ENCODE results near the gene ARID1B. TPM values are rescaled to one million over a fixed set of nuclear protein-coding genes. Genes with fewer than 3 reads are reported as not detected.

The ARID1B gene
- total and polyA plus RNA-seq, 9 of the 15 experiments (the other 6 are each of a cell fraction or from before 2014, with no cell fraction given) = 12.5 to 50.5 (median 25.8) TPM

DNA sequence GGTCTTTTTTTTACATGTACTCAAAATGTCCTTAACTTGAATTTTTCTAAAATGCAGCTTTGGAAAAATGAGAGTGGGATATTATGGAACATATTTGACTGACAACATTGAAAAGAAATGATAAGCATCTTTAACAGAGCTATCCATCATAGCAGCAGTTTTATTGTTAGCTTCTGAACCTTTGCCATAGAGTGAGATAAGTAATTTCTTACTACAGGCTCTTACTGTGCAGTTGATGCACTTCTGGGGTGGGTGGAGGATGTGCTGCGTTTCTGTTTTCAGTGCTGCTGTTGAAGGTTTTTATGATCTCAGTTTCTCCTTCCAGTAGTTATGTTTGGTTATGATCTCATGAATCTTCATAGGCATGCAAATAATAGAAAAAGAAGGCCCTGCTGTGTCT, 279.1 kb downstream of the ARID1B start (continued):
- TF ChIP-seq, protein P1, sequence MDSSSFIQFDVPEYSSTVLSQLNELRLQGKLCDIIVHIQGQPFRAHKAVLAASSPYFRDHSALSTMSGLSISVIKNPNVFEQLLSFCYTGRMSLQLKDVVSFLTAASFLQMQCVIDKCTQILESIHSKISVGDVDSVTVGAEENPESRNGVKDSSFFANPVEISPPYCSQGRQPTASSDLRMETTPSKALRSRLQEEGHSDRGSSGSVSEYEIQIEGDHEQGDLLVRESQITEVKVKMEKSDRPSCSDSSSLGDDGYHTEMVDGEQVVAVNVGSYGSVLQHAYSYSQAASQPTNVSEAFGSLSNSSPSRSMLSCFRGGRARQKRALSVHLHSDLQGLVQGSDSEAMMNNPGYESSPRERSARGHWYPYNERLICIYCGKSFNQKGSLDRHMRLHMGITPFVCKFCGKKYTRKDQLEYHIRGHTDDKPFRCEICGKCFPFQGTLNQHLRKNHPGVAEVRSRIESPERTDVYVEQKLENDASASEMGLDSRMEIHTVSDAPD (CRISPR knock-in tag; IDR thresholded peaks at IDR 0.05) = no peak
- TF ChIP-seq MEIS2 (IDR thresholded peaks at IDR 0.05; ENCODE audit: partially characterized antibody) = peak; percentile 81

DNA sequence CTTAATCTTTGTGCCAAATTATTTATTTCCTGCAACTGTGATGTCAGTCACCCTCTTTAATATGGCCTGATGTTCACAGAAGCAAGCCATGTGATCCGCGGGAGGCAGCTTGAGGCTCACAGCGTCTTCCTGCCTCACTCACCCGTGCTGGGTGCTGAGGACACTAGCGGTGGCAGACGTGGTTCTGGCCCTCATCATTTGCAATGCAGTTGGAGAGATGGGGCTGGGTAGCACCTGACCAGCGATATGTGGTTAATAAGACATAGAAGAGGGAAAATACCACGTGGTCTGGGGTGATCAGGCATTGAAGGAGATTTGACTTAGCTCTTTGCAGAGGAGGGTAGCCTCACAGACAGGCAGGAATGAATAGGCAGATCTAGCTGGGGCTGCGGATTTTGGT, 281.4 kb downstream of the ARID1B start:
- H3K27me3 ChIP-seq (ENCODE audit: control insufficient read depth in 2 of 2, insufficient read depth in 2 of 2, low read length in 2 of 2) = no peaks in the 10 kb centered on the region
- FAIRE-seq (no peak), DNase-seq (ENCODE audit: extremely low read depth in 1 of 4, low spot score in 3 of 4) (no peak), ATAC-seq (no peak)
- no peak overlapping the region for H3K27ac ChIP-seq (ENCODE audit: extremely low read depth, low read depth, low read length)
- peaks cover 0 to 11% of the 10 kb centered on the region in 2 experiments; a peak in 3 of 5 replicates for H3K4me1 ChIP-seq (replicated peaks in 1 of 2; ENCODE audit: control insufficient read depth in 2 of 2, insufficient read depth in 2 of 2, low read length in 2 of 2)
- 0 out of 3 replicates have a peak, but pooled peaks cover 3% of the 10 kb centered on the region for H3K79me2 ChIP-seq (ENCODE audit: control insufficient read depth, insufficient read depth, low read length)
- CTCF ChIA-PET (ENCODE audit: low intra/inter-chr PET ratio) = no interaction called here
- H3K9ac ChIP-seq (ENCODE audit: insufficient read depth in 1 of 2, low read depth in 2 of 2, low read length in 2 of 2) = no peak overlapping the region
- 82% methylated on average over 9 of the region's 9 CpGs for WGBS (ENCODE audit: insufficient coverage, low coverage, missing lambda C conversion rate)
- no peaks in the 10 kb centered on the region; the same call in 2 of the 3 replicates for H3K36me3 ChIP-seq (ENCODE audit: control insufficient read depth, insufficient read depth, low read length)
- POLR2A ChIA-PET = interaction anchor here (1.1 kb wide), 1 partner anchor 16 kb away, joined by 3 read pairs; no protein-coding TSS in a partner anchor
- TF ChIP-seq, protein P2, sequence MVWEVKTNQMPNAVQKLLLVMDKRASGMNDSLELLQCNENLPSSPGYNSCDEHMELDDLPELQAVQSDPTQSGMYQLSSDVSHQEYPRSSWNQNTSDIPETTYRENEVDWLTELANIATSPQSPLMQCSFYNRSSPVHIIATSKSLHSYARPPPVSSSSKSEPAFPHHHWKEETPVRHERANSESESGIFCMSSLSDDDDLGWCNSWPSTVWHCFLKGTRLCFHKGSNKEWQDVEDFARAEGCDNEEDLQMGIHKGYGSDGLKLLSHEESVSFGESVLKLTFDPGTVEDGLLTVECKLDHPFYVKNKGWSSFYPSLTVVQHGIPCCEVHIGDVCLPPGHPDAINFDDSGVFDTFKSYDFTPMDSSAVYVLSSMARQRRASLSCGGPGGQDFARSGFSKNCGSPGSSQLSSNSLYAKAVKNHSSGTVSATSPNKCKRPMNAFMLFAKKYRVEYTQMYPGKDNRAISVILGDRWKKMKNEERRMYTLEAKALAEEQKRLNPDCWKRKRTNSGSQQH (CRISPR knock-in tag; IDR thresholded peaks at IDR 0.05) = no peak
- TF ChIP-seq ZNF561 (CRISPR knock-in tag; conservative IDR thresholded peaks at IDR 0.05) = no peak
- TF ChIP-seq HNRNPH1 (optimal IDR thresholded peaks at IDR 0.05; ENCODE audit: low read depth, low read length) = no peak
- TF ChIP-seq, protein P3, sequence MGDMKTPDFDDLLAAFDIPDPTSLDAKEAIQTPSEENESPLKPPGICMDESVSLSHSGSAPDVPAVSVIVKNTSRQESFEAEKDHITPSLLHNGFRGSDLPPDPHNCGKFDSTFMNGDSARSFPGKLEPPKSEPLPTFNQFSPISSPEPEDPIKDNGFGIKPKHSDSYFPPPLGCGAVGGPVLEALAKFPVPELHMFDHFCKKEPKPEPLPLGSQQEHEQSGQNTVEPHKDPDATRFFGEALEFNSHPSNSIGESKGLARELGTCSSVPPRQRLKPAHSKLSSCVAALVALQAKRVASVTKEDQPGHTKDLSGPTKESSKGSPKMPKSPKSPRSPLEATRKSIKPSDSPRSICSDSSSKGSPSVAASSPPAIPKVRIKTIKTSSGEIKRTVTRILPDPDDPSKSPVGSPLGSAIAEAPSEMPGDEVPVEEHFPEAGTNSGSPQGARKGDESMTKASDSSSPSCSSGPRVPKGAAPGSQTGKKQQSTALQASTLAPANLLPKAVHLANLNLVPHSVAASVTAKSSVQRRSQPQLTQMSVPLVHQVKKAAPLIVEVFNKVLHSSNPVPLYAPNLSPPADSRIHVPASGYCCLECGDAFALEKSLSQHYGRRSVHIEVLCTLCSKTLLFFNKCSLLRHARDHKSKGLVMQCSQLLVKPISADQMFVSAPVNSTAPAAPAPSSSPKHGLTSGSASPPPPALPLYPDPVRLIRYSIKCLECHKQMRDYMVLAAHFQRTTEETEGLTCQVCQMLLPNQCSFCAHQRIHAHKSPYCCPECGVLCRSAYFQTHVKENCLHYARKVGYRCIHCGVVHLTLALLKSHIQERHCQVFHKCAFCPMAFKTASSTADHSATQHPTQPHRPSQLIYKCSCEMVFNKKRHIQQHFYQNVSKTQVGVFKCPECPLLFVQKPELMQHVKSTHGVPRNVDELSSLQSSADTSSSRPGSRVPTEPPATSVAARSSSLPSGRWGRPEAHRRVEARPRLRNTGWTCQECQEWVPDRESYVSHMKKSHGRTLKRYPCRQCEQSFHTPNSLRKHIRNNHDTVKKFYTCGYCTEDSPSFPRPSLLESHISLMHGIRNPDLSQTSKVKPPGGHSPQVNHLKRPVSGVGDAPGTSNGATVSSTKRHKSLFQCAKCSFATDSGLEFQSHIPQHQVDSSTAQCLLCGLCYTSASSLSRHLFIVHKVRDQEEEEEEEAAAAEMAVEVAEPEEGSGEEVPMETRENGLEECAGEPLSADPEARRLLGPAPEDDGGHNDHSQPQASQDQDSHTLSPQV (IDR thresholded peaks at IDR 0.05) = no peak
- TF ChIP-seq ZNF717 (CRISPR knock-in tag; IDR thresholded peaks at IDR 0.05) = no peak
- H3K4me2 ChIP-seq (ENCODE audit: insufficient read depth, low read length) = no peak overlapping the region
- H3K9me3 ChIP-seq (replicated peaks; ENCODE audit: control insufficient read depth, insufficient read depth, low read depth, low read length) = no peaks in the 10 kb centered on the region
- no peaks in the 10 kb centered on the region for H3K9me1 ChIP-seq (ENCODE audit: control insufficient read depth, insufficient read depth, low read length)
- H4K20me1 ChIP-seq (replicated peaks; ENCODE audit: control insufficient read depth, insufficient read depth, low read length) = no peaks in the 10 kb centered on the region
- BruUV-seq (replicated peaks) = no TSS peak
- in situ Hi-C loops (cut with MboI) = no loop called here
- no peak overlapping the region for H3K4me3 ChIP-seq
- intact Hi-C loops (cut with micrococcal nuclease) = no loop called here
- no peak overlapping the region for H2AFZ ChIP-seq (ENCODE audit: low read depth, low read length)
